ENCODE measurements around the gene PRSS57.
"Not testable (repeated sequence)": the region's sequence is repeated elsewhere in the genome, so short reads cannot be mapped to it uniquely, and the experiment has no call there.

The PRSS57 gene

DNA sequence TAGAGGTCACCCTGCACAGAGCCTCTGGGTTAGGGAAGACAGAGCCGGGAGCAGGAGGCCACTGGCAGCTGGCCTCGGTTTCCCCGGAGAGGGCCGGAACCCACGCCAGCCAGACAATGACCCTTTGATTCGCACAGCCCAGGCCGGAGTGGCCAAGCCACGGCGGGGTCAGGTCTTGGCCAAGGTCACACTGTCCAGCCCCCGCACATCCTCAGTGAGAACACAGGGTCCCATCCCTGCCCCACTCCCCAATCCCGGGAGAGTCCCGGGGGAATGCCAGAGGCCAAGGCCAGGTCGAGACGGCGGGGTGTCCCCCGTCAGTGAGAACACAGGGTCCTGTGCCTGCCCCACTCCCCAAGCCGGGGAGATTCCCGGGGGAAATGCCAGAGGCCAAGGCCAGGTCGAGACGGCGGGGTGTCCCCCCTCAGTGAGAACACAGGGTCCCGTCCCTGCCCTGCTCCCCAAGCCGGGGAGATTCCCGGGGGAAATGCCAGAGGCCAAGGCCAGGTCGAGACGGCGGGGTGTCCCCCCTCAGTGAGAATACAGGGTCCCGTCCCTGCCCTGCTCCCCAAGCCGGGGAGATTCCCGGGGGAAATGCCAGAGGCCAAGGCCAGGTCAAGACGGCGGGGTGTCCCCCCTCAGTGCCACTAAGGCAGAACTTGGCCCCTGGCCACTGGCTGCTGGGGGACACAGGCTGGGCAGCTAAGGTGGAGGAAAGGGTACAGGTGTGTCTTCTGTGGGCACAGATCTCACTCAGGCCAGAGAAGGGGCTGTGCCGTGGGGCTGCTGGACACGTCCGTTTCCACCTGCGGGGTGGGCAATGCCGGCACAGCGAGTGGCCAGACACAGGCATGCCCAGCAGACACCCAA lies 20.7 kb downstream of the PRSS57 start:
- no peak overlapping the region for H3K4me2 ChIP-seq
- no peaks in the 10 kb centered on the region for H3K36me3 ChIP-seq
- H3K4me3 ChIP-seq: no peak overlapping the region
- H3K4me1 ChIP-seq: peaks cover 30% of the 10 kb centered on the region
- no peak for TF ChIP-seq Cebpa-rat (IDR thresholded peaks at IDR 0.05)
- peaks cover 56% of the 10 kb centered on the region for H3K27me3 ChIP-seq
- no peak overlapping the region for H3K9ac ChIP-seq
- peaks cover 33% of the 10 kb centered on the region for H4K20me1 ChIP-seq
- H3K9me3 ChIP-seq: no peaks in the 10 kb centered on the region
- no peak overlapping the region for H3K27ac ChIP-seq

DNA sequence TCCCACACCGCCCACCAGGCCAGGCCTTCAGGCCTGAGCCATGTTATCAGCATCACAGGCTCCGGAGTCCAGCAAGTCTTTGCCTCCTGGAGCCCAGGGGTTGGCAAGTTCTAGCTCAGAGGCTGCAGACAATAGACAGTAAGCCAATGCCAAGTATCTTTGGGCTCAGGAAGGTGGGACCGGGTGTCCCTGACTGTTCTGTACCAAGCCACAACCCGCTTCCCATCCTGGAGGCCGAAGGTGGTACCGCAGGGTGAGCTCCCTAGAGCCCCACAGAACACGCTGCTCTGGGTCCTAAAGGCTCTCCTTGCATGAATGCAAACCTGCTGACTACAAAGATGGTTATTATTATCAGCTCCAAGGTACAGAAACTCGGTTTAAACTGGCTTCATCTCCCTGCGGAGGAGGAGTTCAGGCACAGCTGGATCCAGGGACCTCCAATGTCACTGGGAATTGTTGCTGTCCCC lies 24.6 kb downstream of the PRSS57 start:
- Histone ChIP-seq H3K27me3 (peaks cover 19% of the 10 kb centered on the region), H4K20me1 (peaks cover 9% of the 10 kb centered on the region; the same call in 1 of the 2 replicates), H3K9ac (no peak overlapping the region), H3K4me3 (no peak overlapping the region), H3K4me2 (peak overlapping the region; percentile 32), H3K36me3 (no peaks in the 10 kb centered on the region), H3K9me3 (peaks cover 19% of the 10 kb centered on the region), H3K4me1 (peaks cover 18% of the 10 kb centered on the region), H3K27ac (no peak overlapping the region)
- no peak for TF ChIP-seq Cebpa-rat (IDR thresholded peaks at IDR 0.05)

GRCh38 chr19:668675-669434 lies 26.4 kb downstream of the PRSS57 start:
- H4K20me1 ChIP-seq, H3K4me3 ChIP-seq, H3K9ac ChIP-seq, H3K36me3 ChIP-seq, H3K27ac ChIP-seq, H3K27me3 ChIP-seq: not testable (repeated sequence)
- Histone ChIP-seq H3K4me1 (peaks cover 36% of the 10 kb centered on the region), H3K4me2 (peak overlapping the region; percentile 36), H3K9me3 (peaks cover 19% of the 10 kb centered on the region)

GRCh38 chr19:666985-667573 lies 28.2 kb downstream of the PRSS57 start:
- Histone ChIP-seq H3K4me1 (peaks cover 42% of the 10 kb centered on the region), H3K9me3 (peaks cover 19% of the 10 kb centered on the region)
- not testable (repeated sequence) for H4K20me1 ChIP-seq, H3K4me2 ChIP-seq, H3K4me3 ChIP-seq, H3K9ac ChIP-seq, H3K27ac ChIP-seq, H3K27me3 ChIP-seq, H3K36me3 ChIP-seq

GRCh38 chr19:664913-665443 lies 30.3 kb downstream of the PRSS57 start:
- no peak for TF ChIP-seq Cebpa-rat (IDR thresholded peaks at IDR 0.05)
- H3K4me3 ChIP-seq: no peak overlapping the region
- peak overlapping the region; percentile 98 for H3K4me2 ChIP-seq
- no peak overlapping the region for H3K27ac ChIP-seq
- H3K9ac ChIP-seq: no peak overlapping the region
- peaks cover 53% of the 10 kb centered on the region for H3K4me1 ChIP-seq
- H3K36me3 ChIP-seq: peaks cover 3% of the 10 kb centered on the region
- peaks cover 19% of the 10 kb centered on the region for H3K9me3 ChIP-seq
- peaks cover 30% of the 10 kb centered on the region for H4K20me1 ChIP-seq
- H3K27me3 ChIP-seq: no peaks in the 10 kb centered on the region

- peaks cover 16% of the 10 kb centered on the region for H3K36me3 ChIP-seq
- TF ChIP-seq Cebpa-rat (IDR thresholded peaks at IDR 0.05): no peak
- H4K20me1 ChIP-seq: peaks cover 43% of the 10 kb centered on the region
- H3K27me3 ChIP-seq: no peaks in the 10 kb centered on the region
- H3K9ac ChIP-seq: peak overlapping the region; percentile 76
- peak overlapping the region; percentile 85 for H3K27ac ChIP-seq
- peak overlapping the region; percentile 98 for H3K4me2 ChIP-seq
- H3K4me1 ChIP-seq: peaks cover 59% of the 10 kb centered on the region
- peak overlapping the region; percentile 100 for H3K4me3 ChIP-seq
- H3K9me3 ChIP-seq: peaks cover 13% of the 10 kb centered on the region
These were observed 31.6 kb downstream of the PRSS57 start for GRCh38 chr19:663682-664117.

GRCh38 chr19:662962-663681 lies 32.1 kb downstream of the PRSS57 start, which contains the start of gene RNF126:
TSS of gene RNF126 (minus strand) at chr19:663214. CDS start at chr19:663121, 93 bp downstream.
- Histone ChIP-seq H3K4me3 (peak within 1 kb of the TSS; percentile 100), H3K9me3 (peaks cover 13% of the 10 kb centered on the region), H3K4me1 (peaks cover 64% of the 10 kb centered on the region), H3K36me3 (peaks cover 21% of the 10 kb centered on the region), H3K27ac (peak within 1 kb of the TSS; percentile 96), H4K20me1 (peaks cover 49% of the 10 kb centered on the region), H3K27me3 (no peaks in the 10 kb centered on the region), H3K9ac (peak within 1 kb of the TSS; percentile 100), H3K4me2 (peak within 1 kb of the TSS; percentile 99)
- TF ChIP-seq Cebpa-rat (IDR thresholded peaks at IDR 0.05): no peak

- Histone ChIP-seq H3K4me3 (peak overlapping the region; percentile 100), H3K36me3 (peaks cover 29% of the 10 kb centered on the region), H4K20me1 (peaks cover 56% of the 10 kb centered on the region), H3K4me1 (peaks cover 72% of the 10 kb centered on the region), H3K9ac (peak overlapping the region; percentile 100), H3K9me3 (peaks cover 8% of the 10 kb centered on the region), H3K27me3 (no peaks in the 10 kb centered on the region), H3K27ac (peak overlapping the region; percentile 96), H3K4me2 (peak overlapping the region; percentile 99)
- TF ChIP-seq Cebpa-rat (IDR thresholded peaks at IDR 0.05): no peak
These were observed 32.9 kb downstream of the PRSS57 start for GRCh38 chr19:662207-662961.

Measured in BLaER1 (cell line).